OCI-LY7 (cell line): ENCODE data around the gene MAML1. TPM values are rescaled to one million over a fixed set of nuclear protein-coding genes. Genes with fewer than 3 reads are reported as not detected.

Experiments used
- BruUV-seq: library from RNA; stranded (reverse); fragments of 400-500 nt; replicated peaks from 2 replicates; lab custom pipeline; 2021; lab: Mats Ljungman, UMichigan
- CTCF ChIA-PET: fragments of 300-600 bp; sonication (Branson Sonifier 250); formaldehyde crosslinking; loops from one replicate; lab custom pipeline; 2022; ENCODE audit warnings: antibody characterized with exemption; ENCODE audit not compliant: unreplicated experiment; lab: Charles Lee
- POLR2A ChIA-PET: fragments of 300-600 bp; sonication (Branson Sonifier 250); formaldehyde crosslinking; loops from one replicate; lab custom pipeline; 2022; ENCODE audit warnings: antibody characterized with exemption; lab: Charles Lee
- DNase-seq: peaks from one replicate; pipeline ENCODE4 v3.0.0-alpha.2; 2015; ENCODE audit warnings: low spot score
- H2AFZ ChIP-seq: fragments of 200-600 bp; sonication (generic), shearing (Covaris generic); 2 replicates; pipeline ENCODE4 v1.6.1; 2014; ENCODE audit warnings: mild to moderate bottlenecking, antibody characterized with exemption, low read length, moderate library complexity
- H3K27ac ChIP-seq: fragments of 200-600 bp; sonication (generic); 2 replicates; pipeline ENCODE4 v1.5.1; 2014; ENCODE audit warnings: mixed run types, low read depth, mild to moderate bottlenecking, moderate library complexity, low read length, inconsistent platforms; ENCODE audit not compliant: poor library complexity, severe bottlenecking
- H3K36me3 ChIP-seq: fragments of 200-600 bp; sonication (generic); 2 replicates; pipeline ENCODE4 v1.6.1; 2014; ENCODE audit warnings: mild to moderate bottlenecking, antibody characterized with exemption, low read length, moderate library complexity, mixed read lengths; ENCODE audit not compliant: insufficient read depth
- H3K4me1 ChIP-seq: fragments of 200-600 bp; sonication (generic); 2 replicates; pipeline ENCODE4 v1.5.1; 2014; ENCODE audit warnings: mild to moderate bottlenecking, low read length; ENCODE audit not compliant: insufficient read depth, poor library complexity, severe bottlenecking
- H3K4me2 ChIP-seq: fragments of 200-600 bp; sonication (generic); 2 replicates; pipeline ENCODE4 v1.6.1; 2014; ENCODE audit warnings: mild to moderate bottlenecking, low read length
- H3K4me3 ChIP-seq: fragments of 200-600 bp; sonication (generic); 2 replicates; pipeline ENCODE4 v1.5.1; 2014; ENCODE audit warnings: mild to moderate bottlenecking, low read depth, low read length; ENCODE audit not compliant: poor library complexity, severe bottlenecking
- H3K79me2 ChIP-seq: fragments of 200-600 bp; sonication (generic); 2 replicates; pipeline ENCODE4 v1.6.1; 2016; ENCODE audit warnings: low read depth, mild to moderate bottlenecking, low read length, moderate library complexity, mixed read lengths; ENCODE audit not compliant: insufficient read depth
- H3K9me2 ChIP-seq: fragments of 200-600 bp; sonication (generic); 2 replicates; pipeline ENCODE4 v1.6.1; 2016; ENCODE audit warnings: mild to moderate bottlenecking, low read length, mixed read lengths; ENCODE audit not compliant: insufficient read depth
- H3K9me3 ChIP-seq: fragments of 200-600 bp; sonication (generic); 2 replicates; pipeline ENCODE4 v1.6.1; 2014; ENCODE audit warnings: mild to moderate bottlenecking, mixed run types, low read length, mixed read lengths
- H4K20me1 ChIP-seq: fragments of 200-600 bp; sonication (generic); 2 replicates; pipeline ENCODE4 v1.6.1; 2014; ENCODE audit warnings: mild to moderate bottlenecking, antibody characterized with exemption, low read length, moderate library complexity, mixed read lengths; ENCODE audit not compliant: insufficient read depth
- CTCF ChIP-seq: fragments of 200-600 bp; sonication (generic); conservative IDR thresholded peaks from 2 replicates; pipeline ENCODE4 v1.5.1; 2014; ENCODE audit warnings: mild to moderate bottlenecking, antibody characterized with exemption, low read length, moderate library complexity, mixed read lengths
- EZH2phosphoT487 ChIP-seq: fragments of 200-600 bp; sonication (generic); IDR thresholded peaks from 2 replicates; pipeline ENCODE4 v1.6.1; 2018; ENCODE audit warnings: low read depth, borderline replicate concordance, mild to moderate bottlenecking, mixed run types, antibody characterized with exemption, low read length, moderate library complexity, mixed read lengths
- intact Hi-C: fragments of 100-400 bp; cut with micrococcal nuclease; formaldehyde crosslinking; loops from one replicate; pipeline ENCODE4 v1.10.0; 2022; ENCODE audit not compliant: unreplicated experiment
- total RNA-seq, 2 experiments: library from RNA; depleted of rRNA in 1 of 2; stranded (reverse); fragments of >200 nt in 1 of 2; shearing (Covaris generic) in 1 of 2; gene quantifications; 2 replicates each; pipeline ENCODE4 v1.2.3, GENCODE V29; 2014 to 2022

The MAML1 gene
- total RNA-seq, 2 experiments from 2014 or later = 17.0 to 27.4 TPM

GRCh38 chr5:179804555-179804947 is 71.9 kb downstream of the MAML1 start:
- peaks cover 9% of the 10 kb centered on the region; the same call in 1 of the 2 replicates for H3K36me3 ChIP-seq
- intact Hi-C loops = loop anchor here (10.0 kb wide), 1 partner anchor 1690 kb away; the partner anchor contains the start of gene N4BP3
- no peaks in the 10 kb centered on the region for H3K9me2 ChIP-seq
- H3K9me3 ChIP-seq = no peaks in the 10 kb centered on the region
- H3K4me3 ChIP-seq = no peak overlapping the region
- no TSS peak for BruUV-seq
- TF ChIP-seq CTCF = no peak
- TF ChIP-seq EZH2phosphoT487 = no peak
- peaks cover 20% of the 10 kb centered on the region for H3K4me1 ChIP-seq
- H2AFZ ChIP-seq = no peak overlapping the region
- H3K79me2 ChIP-seq = no peaks in the 10 kb centered on the region
- no peak for DNase-seq
- H3K4me2 ChIP-seq = peak overlapping the region; percentile 83
- ChIA-PET POLR2A (no interaction called here), CTCF (no interaction called here)
- no peaks in the 10 kb centered on the region for H4K20me1 ChIP-seq
- H3K27ac ChIP-seq = no peak overlapping the region

GRCh38 chr5:179805070-179805528 is 72.5 kb downstream of the MAML1 start:
- H3K9me2 ChIP-seq = no peaks in the 10 kb centered on the region
- DNase-seq = no peak
- H4K20me1 ChIP-seq = no peaks in the 10 kb centered on the region
- peaks cover 3% of the 10 kb centered on the region; the same call in 1 of the 2 replicates for H3K36me3 ChIP-seq
- no peaks in the 10 kb centered on the region for H3K9me3 ChIP-seq
- no peak for TF ChIP-seq CTCF
- no peak for TF ChIP-seq EZH2phosphoT487
- H3K27ac ChIP-seq = no peak overlapping the region
- H3K4me3 ChIP-seq = peak overlapping the region; percentile 86
- ChIA-PET POLR2A (interaction anchor here (0.8 kb wide), 1 partner anchor 184 kb away, joined by 3 read pairs; no protein-coding TSS in a partner anchor), CTCF (no interaction called here)
- intact Hi-C loops = loop anchor here (5.0 to 10.0 kb wide), 3 partner anchors 73 to 1690 kb away; partner anchors contain the start of genes MAML1, N4BP3 and TBC1D9B
- peak overlapping the region; percentile 83 for H3K4me2 ChIP-seq
- no TSS peak for BruUV-seq
- H3K79me2 ChIP-seq = no peaks in the 10 kb centered on the region
- peaks cover 20% of the 10 kb centered on the region for H3K4me1 ChIP-seq
- no peak overlapping the region for H2AFZ ChIP-seq

- H3K4me1 ChIP-seq = peaks cover 20% of the 10 kb centered on the region
- H3K4me3 ChIP-seq = peak overlapping the region; percentile 86
- no peaks in the 10 kb centered on the region for H3K36me3 ChIP-seq
- no peaks in the 10 kb centered on the region for H3K9me3 ChIP-seq
- H3K79me2 ChIP-seq = no peaks in the 10 kb centered on the region
- H4K20me1 ChIP-seq = no peaks in the 10 kb centered on the region
- H3K4me2 ChIP-seq = peak overlapping the region; percentile 83
- H3K27ac ChIP-seq = peak overlapping the region; percentile 48
- POLR2A ChIA-PET = interaction anchor here (0.6 to 0.8 kb wide), 2 partner anchors 74 to 185 kb away, joined by 3 read pairs; no protein-coding TSS in a partner anchor
- no peak overlapping the region for H2AFZ ChIP-seq
- no peaks in the 10 kb centered on the region for H3K9me2 ChIP-seq
- BruUV-seq = no TSS peak
- peak; percentile 67 for DNase-seq
- intact Hi-C loops = loop anchor here (1.0 to 10.0 kb wide), 6 partner anchors 9 to 1691 kb away; partner anchors contain the start of genes MAML1, N4BP3 and TBC1D9B
- TF ChIP-seq EZH2phosphoT487 = no peak
- 0 out of 2 replicates have a peak, but pooled peaks have one; percentile 14 for TF ChIP-seq CTCF
- CTCF ChIA-PET = no interaction called here
Measured at GRCh38 chr5:179805529-179806249, 73.1 kb downstream of the MAML1 start.
